Nephron progenitor cell (in vitro differentiated cells): ENCODE data around the gene ATP1A3.
"Not testable (repeated sequence)": the region's sequence is repeated elsewhere in the genome, so short reads cannot be mapped to it uniquely, and the experiment has no call there.

Experiments
- DNase-seq: peaks from one replicate; pipeline ENCODE4 v3.0.0; 2021
- H3K27ac Mint-ChIP-seq: 2 replicates; pipeline ENCODE4 v1.8.0; 2021; ENCODE audit warnings: mild to moderate bottlenecking, moderate library complexity, mixed read lengths
- H3K27me3 Mint-ChIP-seq: 2 replicates; pipeline ENCODE4 v1.8.0; 2021; ENCODE audit warnings: mild to moderate bottlenecking, low read depth, mixed read lengths; ENCODE audit not compliant: poor library complexity
- H3K36me3 Mint-ChIP-seq: 2 replicates; pipeline ENCODE4 v1.8.0; 2021; ENCODE audit warnings: low read depth, mixed read lengths
- H3K4me1 Mint-ChIP-seq: 2 replicates; pipeline ENCODE4 v1.8.0; 2021; ENCODE audit warnings: mixed read lengths
- H3K4me3 Mint-ChIP-seq: 2 replicates; pipeline ENCODE4 v1.8.0; 2021; ENCODE audit warnings: mild to moderate bottlenecking, moderate library complexity, mixed read lengths
- H3K9me3 Mint-ChIP-seq: 2 replicates; pipeline ENCODE4 v1.8.0; 2021; ENCODE audit warnings: mild to moderate bottlenecking, moderate library complexity, mixed read lengths
- TF ChIP-seq, protein P1 (sequence below): fragments of 200-600 bp; sonication (generic); IDR thresholded peaks from 2 replicates; pipeline ENCODE4 v1.5.0; 2021; ENCODE audit warnings: antibody characterized with exemption

Gene ATP1A3

DNA sequence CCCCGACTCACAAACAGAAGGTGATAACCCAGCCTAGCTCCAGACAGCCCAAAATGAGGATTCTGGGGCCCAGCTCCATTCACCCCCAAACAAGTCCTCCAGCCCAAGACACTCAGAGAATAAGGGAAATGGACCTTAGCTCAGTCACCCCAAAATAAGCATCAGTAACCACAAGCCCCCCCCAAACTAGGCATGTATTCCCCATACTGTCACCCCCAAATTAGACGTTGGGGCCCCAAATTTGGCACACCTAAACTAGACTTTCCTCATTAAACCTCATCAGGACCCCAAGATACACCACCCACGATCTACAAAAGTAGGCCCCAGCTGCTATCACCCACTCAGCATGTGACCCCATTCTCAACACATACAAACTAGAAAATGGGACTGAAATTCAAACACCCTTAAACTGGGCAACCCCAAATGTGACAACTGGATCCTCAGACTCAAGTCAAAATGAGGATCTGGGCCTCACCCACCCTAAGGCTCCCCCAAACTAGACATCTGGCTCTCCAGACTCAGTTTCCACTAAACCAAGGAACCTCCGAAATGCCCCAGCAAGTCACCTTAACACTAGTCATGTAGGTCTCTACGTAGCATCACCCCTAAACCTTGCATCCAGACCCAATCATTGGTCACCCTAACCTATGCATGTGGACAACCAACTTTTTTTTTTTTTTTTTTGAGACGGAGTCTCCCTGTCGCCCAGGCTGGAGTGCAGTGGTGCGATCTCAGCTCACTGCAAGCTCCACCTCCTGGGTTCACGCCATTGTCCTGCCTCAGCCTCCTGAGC is 52.4 kb downstream of the ATP1A3 start:
- H3K4me3 Mint-ChIP-seq = peak overlapping the region; percentile 86
- H3K27ac Mint-ChIP-seq = no peak overlapping the region
- no peak for DNase-seq
- H3K9me3 Mint-ChIP-seq = peaks cover 3% of the 10 kb centered on the region
- no peaks in the 10 kb centered on the region for H3K36me3 Mint-ChIP-seq
- TF ChIP-seq, protein P1, sequence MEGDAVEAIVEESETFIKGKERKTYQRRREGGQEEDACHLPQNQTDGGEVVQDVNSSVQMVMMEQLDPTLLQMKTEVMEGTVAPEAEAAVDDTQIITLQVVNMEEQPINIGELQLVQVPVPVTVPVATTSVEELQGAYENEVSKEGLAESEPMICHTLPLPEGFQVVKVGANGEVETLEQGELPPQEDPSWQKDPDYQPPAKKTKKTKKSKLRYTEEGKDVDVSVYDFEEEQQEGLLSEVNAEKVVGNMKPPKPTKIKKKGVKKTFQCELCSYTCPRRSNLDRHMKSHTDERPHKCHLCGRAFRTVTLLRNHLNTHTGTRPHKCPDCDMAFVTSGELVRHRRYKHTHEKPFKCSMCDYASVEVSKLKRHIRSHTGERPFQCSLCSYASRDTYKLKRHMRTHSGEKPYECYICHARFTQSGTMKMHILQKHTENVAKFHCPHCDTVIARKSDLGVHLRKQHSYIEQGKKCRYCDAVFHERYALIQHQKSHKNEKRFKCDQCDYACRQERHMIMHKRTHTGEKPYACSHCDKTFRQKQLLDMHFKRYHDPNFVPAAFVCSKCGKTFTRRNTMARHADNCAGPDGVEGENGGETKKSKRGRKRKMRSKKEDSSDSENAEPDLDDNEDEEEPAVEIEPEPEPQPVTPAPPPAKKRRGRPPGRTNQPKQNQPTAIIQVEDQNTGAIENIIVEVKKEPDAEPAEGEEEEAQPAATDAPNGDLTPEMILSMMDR = no peak
- peaks cover 39% of the 10 kb centered on the region for H3K27me3 Mint-ChIP-seq
- peaks cover 29% of the 10 kb centered on the region for H3K4me1 Mint-ChIP-seq

GRCh38 chr19:41940731-41941409 is 53.2 kb downstream of the ATP1A3 start:
- peak; percentile 69 for DNase-seq
- Mint-ChIP-seq H3K36me3 (no peaks in the 10 kb centered on the region), H3K4me1 (peaks cover 35% of the 10 kb centered on the region), H3K4me3 (peak overlapping the region; percentile 86), H3K27me3 (peaks cover 39% of the 10 kb centered on the region), H3K9me3 (peaks cover 3% of the 10 kb centered on the region), H3K27ac (no peak overlapping the region)
- TF ChIP-seq, protein P1 = no peak

DNA sequence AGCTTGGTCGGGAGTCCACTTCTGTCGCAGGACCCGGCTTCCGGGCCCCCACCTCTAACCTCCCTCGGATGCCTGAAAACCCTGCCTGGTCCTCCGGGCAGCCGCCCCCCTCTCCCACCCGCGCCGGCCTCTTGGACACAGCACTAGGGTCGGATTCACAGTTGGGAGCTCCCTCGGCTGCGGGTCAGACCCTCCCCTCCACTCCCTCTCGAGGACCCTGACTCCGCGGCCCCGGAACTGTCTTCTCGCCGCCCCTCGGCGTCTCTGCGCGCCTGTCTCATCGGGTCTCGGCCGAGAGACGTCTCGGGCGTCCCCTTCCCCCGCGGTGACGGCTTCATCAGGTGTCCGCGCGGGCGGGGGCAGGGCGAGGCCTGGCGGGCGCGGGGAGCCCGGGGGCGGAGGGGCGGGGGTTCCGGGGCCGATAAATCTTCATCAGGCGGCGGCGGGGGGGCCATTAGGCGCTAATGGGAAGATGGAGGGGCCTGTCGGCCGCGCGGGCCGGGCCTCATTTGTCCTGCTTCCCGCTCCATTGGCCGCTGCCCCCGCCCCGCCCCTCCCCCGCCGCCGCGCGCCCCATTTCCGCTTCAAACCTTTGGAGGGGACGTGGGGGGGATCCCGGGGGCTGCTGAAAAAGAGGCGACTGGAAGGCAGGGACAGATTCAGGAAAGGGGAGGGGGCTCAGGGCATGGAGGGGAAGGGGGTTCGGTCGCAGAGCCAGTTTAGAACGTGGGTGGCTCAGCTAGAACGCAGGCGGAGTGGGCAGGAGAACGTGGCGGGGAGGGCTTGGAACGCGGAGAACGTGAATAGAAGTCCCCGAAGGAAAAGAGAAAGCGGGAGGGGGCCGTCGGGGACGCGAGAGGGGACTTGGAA is 53.9 kb downstream of the ATP1A3 start:
- TF ChIP-seq, protein P1 = no peak
- H3K27ac Mint-ChIP-seq = no peak overlapping the region
- H3K4me3 Mint-ChIP-seq = peak overlapping the region; percentile 86
- peak; percentile 82 for DNase-seq
- H3K27me3 Mint-ChIP-seq = peaks cover 35% of the 10 kb centered on the region
- H3K9me3 Mint-ChIP-seq = peaks cover 3% of the 10 kb centered on the region
- peaks cover 37% of the 10 kb centered on the region for H3K4me1 Mint-ChIP-seq
- H3K36me3 Mint-ChIP-seq = no peaks in the 10 kb centered on the region

GRCh38 chr19:41939209-41939608 is 54.8 kb downstream of the ATP1A3 start:
- not testable (repeated sequence) for H3K4me3 Mint-ChIP-seq, H3K36me3 Mint-ChIP-seq, H3K27ac Mint-ChIP-seq, H3K9me3 Mint-ChIP-seq, DNase-seq
- H3K27me3 Mint-ChIP-seq = peaks cover 29% of the 10 kb centered on the region
- H3K4me1 Mint-ChIP-seq = peaks cover 42% of the 10 kb centered on the region

GRCh38 chr19:41937525-41938468 is 56.2 kb downstream of the ATP1A3 start:
- Mint-ChIP-seq H3K9me3 (peaks cover 2% of the 10 kb centered on the region), H3K27ac (peak overlapping the region; percentile 41), H3K36me3 (no peaks in the 10 kb centered on the region), H3K27me3 (peaks cover 19% of the 10 kb centered on the region), H3K4me1 (peaks cover 55% of the 10 kb centered on the region), H3K4me3 (peak overlapping the region; percentile 69)
- no peak for DNase-seq
- TF ChIP-seq, protein P1 = peak; percentile 5
